Bronchial epithelial cell (primary cell): Measurements from ENCODE around the gene RMND1. TPM values are rescaled to one million over a fixed set of nuclear protein-coding genes. Genes with fewer than 3 reads are reported as not detected.
"Not testable (repeated sequence)": the region's sequence is repeated elsewhere in the genome, so short reads cannot be mapped to it uniquely, and the experiment has no call there.

Experiments used
- DNase-seq: peaks from one replicate; pipeline ENCODE4 v3.0.0-alpha.2; 2010; ENCODE audit warnings: low read depth
- FAIRE-seq: peaks from 2 replicates; lab custom pipeline; 2011; peaks lifted over from hg19 to GRCh38; lab: Jason Lieb, UNC
- H3K27me3 ChIP-seq: 2 replicates; pipeline ENCODE4 v1.5.1; 2011; ENCODE audit warnings: low read length; ENCODE audit not compliant: control insufficient read depth, insufficient read depth
- H3K36me3 ChIP-seq: 2 replicates; pipeline ENCODE4 v1.5.1; 2011; ENCODE audit warnings: low read length; ENCODE audit not compliant: control insufficient read depth, insufficient read depth
- H3K4me3 ChIP-seq: 2 replicates; pipeline ENCODE4 v1.5.1; 2011; ENCODE audit warnings: mild to moderate bottlenecking, low read depth, low read length, control low read depth
- total RNA-seq: library from RNA; depleted of rRNA; stranded (reverse); fragments of >200 nt; gene quantifications from 2 replicates; pipeline ENCODE4 v1.2.1, GENCODE V29; 2014
- TF ChIP-seq, protein P1 (sequence below): IDR thresholded peaks from 2 replicates; pipeline ENCODE4 v1.5.1; 2011; ENCODE audit warnings: mild to moderate bottlenecking, moderate library complexity, low read length, control low read depth, inconsistent platforms; ENCODE audit not compliant: insufficient read depth, severe bottlenecking

Gene RMND1
- total RNA-seq, 1 donor from 2014 or later = 51.6 TPM

DNA sequence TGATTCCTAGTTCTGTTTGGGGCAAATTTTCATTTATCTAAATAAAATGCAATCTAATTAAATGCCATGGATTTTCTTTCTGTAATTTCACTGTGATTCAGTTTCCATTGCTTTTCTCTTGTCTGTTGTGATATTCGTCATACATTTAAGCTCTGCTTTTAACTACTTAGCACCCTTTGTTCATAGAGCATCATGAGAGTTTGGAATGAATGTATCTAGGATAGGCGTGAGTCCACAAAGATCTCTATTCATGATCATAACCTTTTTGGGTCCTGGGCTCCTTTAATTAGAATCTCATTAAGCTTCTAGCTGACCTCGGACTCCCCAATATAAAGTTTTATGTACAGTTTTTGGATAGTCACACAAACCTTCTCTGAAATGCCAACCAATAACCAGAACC, 93.5 kb downstream of the RMND1 start:
- Histone ChIP-seq H3K36me3 (no peaks in the 10 kb centered on the region), H3K4me3 (no peak overlapping the region), H3K27me3 (no peaks in the 10 kb centered on the region)
- FAIRE-seq = no peak
- no peak for DNase-seq
- TF ChIP-seq, protein P1, sequence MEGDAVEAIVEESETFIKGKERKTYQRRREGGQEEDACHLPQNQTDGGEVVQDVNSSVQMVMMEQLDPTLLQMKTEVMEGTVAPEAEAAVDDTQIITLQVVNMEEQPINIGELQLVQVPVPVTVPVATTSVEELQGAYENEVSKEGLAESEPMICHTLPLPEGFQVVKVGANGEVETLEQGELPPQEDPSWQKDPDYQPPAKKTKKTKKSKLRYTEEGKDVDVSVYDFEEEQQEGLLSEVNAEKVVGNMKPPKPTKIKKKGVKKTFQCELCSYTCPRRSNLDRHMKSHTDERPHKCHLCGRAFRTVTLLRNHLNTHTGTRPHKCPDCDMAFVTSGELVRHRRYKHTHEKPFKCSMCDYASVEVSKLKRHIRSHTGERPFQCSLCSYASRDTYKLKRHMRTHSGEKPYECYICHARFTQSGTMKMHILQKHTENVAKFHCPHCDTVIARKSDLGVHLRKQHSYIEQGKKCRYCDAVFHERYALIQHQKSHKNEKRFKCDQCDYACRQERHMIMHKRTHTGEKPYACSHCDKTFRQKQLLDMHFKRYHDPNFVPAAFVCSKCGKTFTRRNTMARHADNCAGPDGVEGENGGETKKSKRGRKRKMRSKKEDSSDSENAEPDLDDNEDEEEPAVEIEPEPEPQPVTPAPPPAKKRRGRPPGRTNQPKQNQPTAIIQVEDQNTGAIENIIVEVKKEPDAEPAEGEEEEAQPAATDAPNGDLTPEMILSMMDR = no peak

DNA sequence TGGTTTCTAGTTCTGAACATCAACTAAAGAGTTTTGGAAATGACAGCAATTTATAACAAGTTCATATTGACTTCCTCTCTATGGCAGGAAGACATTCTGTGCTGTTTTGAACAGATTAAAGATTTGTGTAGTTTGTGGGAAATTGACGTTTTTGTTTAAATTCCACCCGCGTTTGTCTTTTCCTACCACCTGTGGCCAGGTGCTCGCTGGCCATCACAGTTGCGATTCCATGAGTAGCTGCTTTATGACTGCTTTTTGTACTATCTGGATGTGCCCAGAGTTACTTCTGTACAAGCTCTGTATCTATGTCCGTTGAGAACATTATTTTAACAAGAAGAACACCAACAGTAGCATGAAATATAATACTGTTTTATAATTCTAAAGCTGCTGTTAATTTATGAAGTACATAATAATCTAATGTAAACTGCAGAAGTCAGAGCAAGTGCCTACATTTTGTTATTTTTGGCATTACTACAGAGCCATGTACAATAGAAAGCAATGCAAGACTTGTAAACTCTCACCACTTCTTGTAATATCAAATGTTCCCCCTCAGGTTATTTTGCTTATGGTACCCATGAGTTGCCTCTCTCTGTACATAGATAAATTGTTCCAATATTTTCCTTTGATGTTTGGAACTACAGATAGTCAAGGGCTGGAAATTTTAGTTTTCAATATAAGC, 94.0 kb downstream of the RMND1 start:
- no peak for DNase-seq
- Histone ChIP-seq H3K4me3 (no peak overlapping the region), H3K27me3 (no peaks in the 10 kb centered on the region), H3K36me3 (no peaks in the 10 kb centered on the region)
- FAIRE-seq = no peak
- TF ChIP-seq, protein P1 = no peak

DNA sequence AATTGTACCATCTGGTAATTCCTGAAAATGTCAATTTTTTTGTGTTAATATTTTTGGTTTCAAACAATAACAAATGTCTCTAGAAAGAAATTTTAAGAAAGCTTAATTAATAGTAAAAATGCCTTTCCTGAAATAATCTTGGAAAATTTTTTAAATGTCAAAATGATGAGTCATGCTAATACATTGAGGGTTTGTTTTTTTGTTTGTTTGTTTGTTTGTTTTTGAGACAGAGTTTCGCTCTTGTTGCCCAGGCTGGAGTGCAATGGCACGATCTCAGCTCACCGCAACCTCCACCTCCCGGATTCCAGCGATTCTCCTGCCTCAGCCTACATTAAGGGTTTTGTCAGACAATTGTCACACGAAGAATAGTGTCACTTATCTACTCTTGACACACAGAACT, 94.9 kb downstream of the RMND1 start:
- DNase-seq, H3K27me3 ChIP-seq, H3K36me3 ChIP-seq, FAIRE-seq, H3K4me3 ChIP-seq: not testable (repeated sequence)

Other genes starting within 250 kb of the RMND1 start
- gene AKAP12, start 212.2 kb downstream of the RMND1 start, total RNA-seq = 5.0 and 15.0 TPM in 2 replicates
- gene ZBTB2, start 60.6 kb downstream of the RMND1 start, total RNA-seq = 5.4 and 9.2 TPM in 2 replicates
- not detected in 2 replicates for gene CCDC170, start 41.9 kb upstream of the RMND1 start, total RNA-seq